Heart right ventricle (tissue), 16 donors: ENCODE results near the gene HLA-DPA1. TPM values are rescaled to one million over a fixed set of nuclear protein-coding genes. Genes with fewer than 3 reads are reported as not detected.

Source experiments
- ATAC-seq, 8 donors: fragments of 200-7000 bp; cut with Tn5 transposase; one replicate each; pipeline ENCODE4 v1.9.1; 2020; ENCODE audit warnings: mild to moderate bottlenecking in 8 of 8, moderate library complexity in 8 of 8, moderate number of reproducible peaks in 1 of 8
- DNase-seq, 2 donors: peaks; one replicate each; pipeline ENCODE4 v3.0.0-alpha.2; 2020
- H3K27ac ChIP-seq, 10 donors: fragments of 200-600 bp; sonication (generic) in 2 of 10; one replicate each; pipeline versions ENCODE4 v1.5.0 to v1.8.0; 2020 to 2022; ENCODE audit warnings: mild to moderate bottlenecking in 3 of 10
- H3K27me3 ChIP-seq, 7 donors: fragments of 200-600 bp; one replicate each; pipeline ENCODE4 v1.8.0; 2021 to 2022; ENCODE audit warnings: mild to moderate bottlenecking in 2 of 7
- H3K36me3 ChIP-seq, 9 donors: fragments of 200-600 bp; sonication (generic) in 1 of 9; one replicate each; pipeline versions ENCODE4 v1.5.0 to v1.8.0; 2020 to 2022; ENCODE audit warnings: mild to moderate bottlenecking in 2 of 9
- H3K4me1 ChIP-seq, 9 donors: fragments of 200-600 bp; sonication (generic) in 1 of 9; one replicate each; pipeline versions ENCODE4 v1.5.0 to v1.8.0; 2020 to 2022; ENCODE audit warnings: mild to moderate bottlenecking in 4 of 9
- H3K4me3 ChIP-seq, 10 donors: fragments of 200-600 bp; sonication (generic) in 2 of 10; one replicate each; pipeline versions ENCODE4 v1.5.0 to v1.8.0; 2020 to 2022; ENCODE audit warnings: mild to moderate bottlenecking in 7 of 10, moderate library complexity in 2 of 10
- H3K9me3 ChIP-seq, 11 donors: fragments of 200-600 bp in 10 of 11; sonication (generic) in 2 of 11; one replicate each; pipeline versions ENCODE4 v1.5.0 to v1.8.0; 2013 to 2022; ENCODE audit warnings: mild to moderate bottlenecking in 2 of 11, control low read depth in 1 of 11, moderate library complexity in 1 of 11
- CTCF ChIP-seq, 9 donors: fragments of 200-600 bp; sonication (generic) in 2 of 9; IDR thresholded peaks; one replicate each; pipeline versions ENCODE4 v1.5.0 to v1.8.0; 2021 to 2022; ENCODE audit warnings: antibody characterized with exemption in 9 of 9, mild to moderate bottlenecking in 5 of 9, moderate library complexity in 1 of 9
- WGBS, 2 donors: extraction: QIAGEN DNeasy Blood & Tissue Kit; methylation state at CpG; one replicate each; pipeline ENCODE4 v1.1.7; 2013; ENCODE audit warnings: inconsistent platforms in 1 of 2; 5-methylcytosine and 5-hydroxymethylcytosine counted together
- intact Hi-C, 10 donors: fragments of 100-400 bp; cut with DNase I; formaldehyde crosslinking; loops; one replicate each; pipeline versions ENCODE4 v1.11.1 to v1.14.2; 2022
- long read RNA-seq, 3 donors: library from polyadenylated mRNA; unstranded; transcript quantifications; one replicate each; pipeline ENCODE4 v2.0.0, GENCODE V29; 2020 to 2021
- polyA plus RNA-seq, 2 donors: library from polyadenylated mRNA; stranded (reverse); fragments of 200-250 nt; gene quantifications; one replicate each; pipeline ENCODE4 v1.2.3, GENCODE V29; 2013
- total RNA-seq, 10 donors: library from RNA; stranded (reverse); fragmentation: NEBNext Ultra II Directional in 3 of 10; extraction: Animal tissue kit (Norgen Biotek cat#: 25700) in 3 of 10; gene quantifications; one replicate each; pipeline versions ENCODE4 v1.2.1 to v1.2.4, GENCODE V29; 2021 to 2023
- donor health status: Arrhythmogenic right ventricular cardiomyopathy.
- donor health status: ischemic (EF 13 %, LVEDD 7.1; RV severe dilation, severe dysfunction).
- donor health status: healthy with polysubstance abuse.
- donor health status: DM: no; HTN: yes; CAD: no.
- donor health status: DM: no; HTN: no; CAD: no.
- donor health status: ischemic (EF 25% LVEDD 6.9; RV normal size, moderate dysfunction).
- donor health status: ischemic (EF 25% LVEDD 5.7; RV mildly dilated, moderate dysfunction).
- donor health status: healthy.
- donor health status: DM: yes; HTN: yes; CAD: no.
- donor health status: Ischemic cardiomyopathy.
- donor health status: ischemic (EF 35%, LVEDD 5.7; RV mildly dilated, moderate dysfunction).
- donor health status: nonischemic (EF 11% LVEDD 7.7; RV severe dilation, severe dysfunction).
- donor health status: DM: yes; HTN: yes; CAD: no.
- donor health status: PGD.
- donor health status: ischemic (EF 29% LVEDD 5.4; RV normal size, mild dysfunction).
- donor health status: nonischemic (EF 23%, LVEDD 6.1; RV moderate dilation, normal function).

Gene HLA-DPA1
- total RNA-seq (100 to 1,000 TPM in 1 of 10 donors, 10 to 100 TPM in 9; 17.8 to 328 (median 53.6) TPM), polyA plus RNA-seq (10 to 100 TPM; 18.2 to 24.3 TPM)
- long read RNA-seq, donor 1, partial matches to known transcripts = 29 of 31 reads
- long read RNA-seq, donor 1, other reads (novel, unspliced or antisense) = 2 of 31 reads
- long read RNA-seq, donor 2, partial matches to known transcripts = 35 of 37 reads
- long read RNA-seq, donor 2, other reads (novel, unspliced or antisense) = 2 of 37 reads
- long read RNA-seq, donor 3, partial matches to known transcripts = 26 of 35 reads
- long read RNA-seq, donor 3, other reads (novel, unspliced or antisense) = 7 of 35 reads

- intact Hi-C loops = no loop called here
- no peaks in the 10 kb centered on the region for H3K9me3 ChIP-seq
- H3K27me3 ChIP-seq = peaks cover 0 to 3% (median 0%) of the 10 kb centered on the region in 7 donors
- 42 to 51% methylated on average over 8 of the region's 8 CpGs for WGBS, 2 donors
- H3K4me1 ChIP-seq = peaks cover 0 to 58% (median 4%) of the 10 kb centered on the region in 9 donors
- H3K27ac ChIP-seq = peak within 1 kb of the TSS in 8 of 10 donors; percentile 25 to 96 (median 84)
- DNase-seq = peak in 1 of 2 donors; percentile 69
- no peak for TF ChIP-seq CTCF (IDR thresholded peaks at IDR 0.05)
- peak; percentile 53 to 89 (median 79) for ATAC-seq
- peaks cover 0 to 21% (median 11%) of the 10 kb centered on the region in 9 donors for H3K36me3 ChIP-seq
- H3K4me3 ChIP-seq = peak within 1 kb of the TSS; percentile 4 to 62 (median 52)
Observed at GRCh38 chr6:33073431-33073871, at the start of gene HLA-DPA1. Gene HLA-DPA1 (minus strand): TSS chr6:33073649.

- DNase-seq = no peak
- intact Hi-C loops = loop anchor here in 1 of 10 donors (5.0 kb wide), 1 partner anchor 124 kb away; no protein-coding TSS in a partner anchor
- TF ChIP-seq CTCF (IDR thresholded peaks at IDR 0.05) = no peak
- ATAC-seq = no peak
- no peak overlapping the region for H3K4me3 ChIP-seq
- no peaks in the 10 kb centered on the region for H3K36me3 ChIP-seq
- peaks cover 0 to 15% (median 3%) of the 10 kb centered on the region in 11 donors for H3K9me3 ChIP-seq
- no peaks in the 10 kb centered on the region for H3K4me1 ChIP-seq
- H3K27me3 ChIP-seq = peaks cover 0 to 27% (median 3%) of the 10 kb centered on the region in 7 donors
- WGBS, 2 donors = 80 to 81% methylated on average over 6 of the region's 6 CpGs
- no peak overlapping the region for H3K27ac ChIP-seq
Observed at GRCh38 chr6:33123181-33123580, 49.7 kb upstream of the HLA-DPA1 start.

GRCh38 chr6:33120001-33120400, 46.6 kb upstream of the HLA-DPA1 start:
- Histone ChIP-seq H3K27me3 (peaks cover 0 to 46% (median 34%) of the 10 kb centered on the region in 7 donors), H3K36me3 (no peaks in the 10 kb centered on the region), H3K9me3 (peaks cover 0 to 15% (median 3%) of the 10 kb centered on the region in 11 donors), H3K4me1 (peaks cover 0 to 14% (median 4%) of the 10 kb centered on the region in 9 donors), H3K27ac (no peak overlapping the region), H3K4me3 (no peak overlapping the region)
- DNase-seq = no peak
- ATAC-seq = no peak
- no peak for TF ChIP-seq CTCF (IDR thresholded peaks at IDR 0.05)
- 46 to 75% methylated on average over 3 of the region's 3 CpGs for WGBS, 2 donors
- intact Hi-C loops = loop anchor here in 1 of 10 donors (5.0 kb wide), 1 partner anchor 127 kb away; no protein-coding TSS in a partner anchor

GRCh38 chr6:33118525-33119123, 45.2 kb upstream of the HLA-DPA1 start:
- peaks cover 0 to 7% (median 1%) of the 10 kb centered on the region in 11 donors for H3K9me3 ChIP-seq
- no peak overlapping the region for H3K27ac ChIP-seq
- WGBS, 2 donors = 0 to 1% methylated on average over 3 of the region's 3 CpGs
- DNase-seq = peak in 1 of 2 donors; percentile 23
- ATAC-seq = peak in 2 of 8 donors; percentile 29 to 34
- peaks cover 0 to 60% (median 43%) of the 10 kb centered on the region in 7 donors for H3K27me3 ChIP-seq
- H3K36me3 ChIP-seq = no peaks in the 10 kb centered on the region
- peak; percentile 75 to 91 (median 87) for TF ChIP-seq CTCF (IDR thresholded peaks at IDR 0.05)
- no peak overlapping the region for H3K4me3 ChIP-seq
- peaks cover 0 to 25% (median 4%) of the 10 kb centered on the region in 9 donors for H3K4me1 ChIP-seq
- intact Hi-C loops = loop anchor here in 9 of 10 donors (1.0 to 10.0 kb wide), 5 partner anchors 34 to 130 kb away; no protein-coding TSS in a partner anchor
